CD4-positive, alpha-beta T cell treated with Interleukin-6 for 4 hours (primary cell): Measurements from ENCODE around the gene TBL1XR1.

Experiments used
- DNase-seq: peaks from one replicate; pipeline ENCODE4 v3.0.0-alpha.2; 2020; ENCODE audit warnings: mixed read lengths

The TBL1XR1 gene

DNA sequence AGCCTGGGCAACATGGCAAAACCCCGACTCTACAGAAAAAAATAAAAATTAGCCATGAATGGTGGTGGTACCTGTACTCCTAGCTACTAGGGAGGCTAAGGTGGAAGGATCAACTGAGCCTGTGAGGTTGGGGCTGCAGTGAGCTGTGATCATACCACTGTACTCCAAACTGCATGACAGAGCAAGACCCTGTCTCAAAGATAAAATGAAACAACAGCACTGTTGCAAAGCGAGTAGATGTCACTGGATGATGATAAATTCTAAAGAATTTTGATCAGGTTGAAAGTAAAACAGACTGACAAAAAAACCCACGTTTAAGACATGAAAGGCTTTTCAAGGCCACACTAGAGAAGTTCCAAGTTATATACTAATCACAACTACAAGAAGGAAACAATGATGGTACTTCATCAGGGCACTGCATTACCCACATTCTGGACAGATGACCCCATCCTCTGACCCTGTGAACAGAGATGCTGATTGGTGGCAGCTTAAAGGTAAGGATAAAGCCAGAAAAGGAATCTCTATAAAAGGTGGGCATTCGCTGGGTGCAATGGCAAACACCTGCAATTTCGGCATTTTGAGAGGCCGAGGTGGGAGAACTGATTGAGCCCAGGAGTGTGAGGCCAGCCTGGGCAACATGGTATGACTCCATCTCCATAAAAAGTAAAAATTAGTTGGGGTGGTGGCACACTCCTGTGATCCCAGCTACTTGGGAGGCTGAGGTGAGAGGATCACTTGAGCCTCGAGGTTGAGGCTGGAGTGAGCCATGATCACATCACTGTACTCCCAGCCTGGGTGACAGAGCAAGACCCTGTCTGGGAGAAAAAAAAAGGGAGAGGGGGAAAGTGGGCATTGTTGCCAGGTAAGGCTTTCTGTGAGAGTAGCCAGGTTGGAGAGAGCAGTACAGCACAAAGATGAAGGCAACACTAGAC is 59.2 kb downstream of the TBL1XR1 start:
- no peak for DNase-seq

DNA sequence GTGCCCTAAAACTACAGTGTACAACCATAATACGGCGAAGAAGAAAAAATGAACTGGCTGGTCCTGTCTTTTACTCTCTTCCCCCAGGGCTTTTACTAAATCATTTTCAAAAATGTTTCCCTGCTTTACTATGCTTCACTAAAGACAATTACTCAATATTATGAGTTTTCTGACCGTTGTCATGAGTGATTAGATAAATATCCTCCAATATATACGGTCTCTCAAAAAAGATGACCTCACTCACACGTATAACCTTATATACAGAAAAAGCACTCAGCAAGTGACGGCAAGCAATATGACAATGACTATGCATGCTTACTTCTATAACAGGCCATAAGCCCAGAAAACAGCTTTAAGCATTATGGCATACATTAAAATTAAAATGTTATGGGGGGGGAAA is 60.5 kb downstream of the TBL1XR1 start:
- DNase-seq, result no peak

- DNase-seq, result no peak
These were observed 61.3 kb downstream of the TBL1XR1 start for GRCh38 chr3:177135841-177136492.

DNA sequence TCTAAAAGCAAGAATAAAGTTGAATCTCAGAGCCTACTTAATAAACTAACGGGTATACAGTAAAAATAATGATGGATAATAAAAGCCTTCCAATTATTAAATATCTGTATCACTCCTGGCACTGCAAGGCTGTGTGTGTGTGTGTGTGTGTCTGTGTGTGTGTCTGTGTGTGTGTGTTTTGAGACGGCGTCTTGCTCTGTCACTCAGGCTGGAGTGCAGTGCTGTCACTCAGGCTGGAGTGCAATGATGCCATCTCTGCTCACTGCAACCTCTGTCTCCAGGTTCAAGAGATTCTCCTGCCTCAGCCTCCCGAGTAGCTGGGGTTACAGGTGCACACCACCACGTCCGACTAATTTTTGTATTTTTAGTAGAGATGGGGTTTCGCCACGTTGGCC is 62.5 kb downstream of the TBL1XR1 start:
- DNase-seq, result no peak

DNA sequence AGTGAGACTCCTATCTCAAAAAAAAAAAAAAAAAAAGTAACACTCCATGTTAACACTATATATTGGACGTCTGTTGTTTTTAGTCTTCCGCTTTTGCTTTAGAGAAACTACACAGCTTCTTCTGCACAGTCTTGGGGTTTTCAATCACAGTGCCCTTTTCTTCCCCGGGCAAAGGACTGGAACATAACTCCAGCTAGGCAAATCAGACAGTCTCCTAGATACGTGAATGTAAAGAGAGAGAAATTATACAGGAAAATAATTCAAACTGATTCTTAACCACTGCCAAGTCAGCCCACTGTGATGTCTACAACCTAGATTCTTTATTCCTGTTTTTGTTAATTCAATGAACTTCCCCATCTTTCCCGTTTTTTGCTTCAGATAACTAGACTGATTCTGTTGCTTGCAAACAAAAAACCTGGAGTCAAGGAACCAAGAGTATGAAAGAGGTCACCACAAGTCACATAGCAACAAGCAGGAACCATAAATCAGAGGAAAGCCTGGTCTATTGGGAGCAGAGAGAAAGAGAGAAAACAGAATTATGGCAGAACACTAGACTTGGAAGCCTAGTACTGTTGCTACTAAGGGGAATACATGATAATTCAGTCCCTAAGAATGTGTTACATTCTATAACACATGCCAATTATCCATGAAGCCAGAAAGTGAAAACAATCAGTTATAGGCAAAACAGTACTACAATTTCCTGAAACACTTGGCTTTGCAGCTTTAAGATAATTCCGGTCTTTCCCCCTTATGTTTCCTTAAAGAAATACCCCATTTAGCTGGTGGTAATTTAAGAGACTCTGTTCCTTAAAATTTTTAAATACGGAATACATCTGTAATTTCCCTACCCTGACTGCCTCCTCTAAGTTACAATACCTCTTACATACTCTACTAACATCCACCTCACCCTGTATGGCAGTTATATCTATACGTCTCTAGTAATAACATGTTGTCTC is 63.1 kb downstream of the TBL1XR1 start:
- no peak for DNase-seq

- DNase-seq, result no peak
These were observed 65.2 kb downstream of the TBL1XR1 start for GRCh38 chr3:177131927-177132636.

GRCh38 chr3:177127008-177127407 is 70.3 kb downstream of the TBL1XR1 start:
- no peak for DNase-seq

- DNase-seq, result no peak
These were observed 71.1 kb downstream of the TBL1XR1 start for GRCh38 chr3:177126015-177126773.

DNA sequence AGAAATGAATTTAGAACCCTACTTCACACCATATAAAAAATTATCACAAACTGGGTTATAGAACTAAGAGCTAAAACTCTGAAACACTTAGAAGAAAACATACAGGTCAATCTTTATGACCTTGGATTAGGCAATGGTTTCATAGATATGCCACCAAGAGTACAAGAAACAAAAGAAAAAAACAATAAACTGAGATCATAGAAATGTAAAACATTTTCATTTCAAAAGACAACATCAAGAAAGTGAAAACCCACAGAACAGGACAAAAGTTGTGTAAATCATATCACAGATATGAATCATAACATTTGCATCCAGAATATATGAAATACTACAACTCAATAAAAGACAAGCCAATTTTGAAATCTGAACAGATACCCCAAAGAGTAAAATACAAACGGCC is 72.4 kb downstream of the TBL1XR1 start:
- DNase-seq, result no peak

- DNase-seq, result no peak
These were observed 73.5 kb downstream of the TBL1XR1 start for GRCh38 chr3:177123822-177124221.

DNA sequence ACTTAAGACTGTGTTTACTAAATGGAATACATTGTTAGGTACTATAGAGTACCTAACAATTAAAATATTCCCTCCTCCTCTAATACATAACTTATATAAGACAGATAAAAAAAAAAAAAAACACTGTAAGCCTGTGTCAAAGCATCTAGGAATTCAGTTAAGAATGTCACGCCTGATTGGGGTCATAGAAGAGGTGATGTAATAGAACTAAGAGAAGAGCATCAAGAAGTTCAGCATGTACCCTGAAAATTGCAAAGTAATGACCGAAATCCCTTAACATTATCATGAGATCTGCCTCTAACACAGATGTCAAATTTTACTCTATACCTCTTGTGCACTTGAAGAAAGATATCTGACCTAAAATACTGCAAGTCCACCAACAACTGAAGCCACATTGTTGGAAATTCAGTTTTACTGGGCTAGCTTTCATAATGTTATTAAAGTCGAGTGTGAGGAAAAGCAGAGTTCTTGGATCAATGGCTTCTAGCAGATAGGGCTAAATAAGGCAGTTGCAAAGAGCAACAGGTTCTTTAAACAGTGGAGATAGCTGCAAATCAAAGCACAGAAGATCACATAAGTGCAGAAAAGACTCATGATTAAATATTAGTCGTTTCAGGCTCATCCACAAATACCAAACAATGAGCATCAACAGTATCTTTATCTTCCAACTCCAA is 75.0 kb downstream of the TBL1XR1 start:
- no peak for DNase-seq

DNA sequence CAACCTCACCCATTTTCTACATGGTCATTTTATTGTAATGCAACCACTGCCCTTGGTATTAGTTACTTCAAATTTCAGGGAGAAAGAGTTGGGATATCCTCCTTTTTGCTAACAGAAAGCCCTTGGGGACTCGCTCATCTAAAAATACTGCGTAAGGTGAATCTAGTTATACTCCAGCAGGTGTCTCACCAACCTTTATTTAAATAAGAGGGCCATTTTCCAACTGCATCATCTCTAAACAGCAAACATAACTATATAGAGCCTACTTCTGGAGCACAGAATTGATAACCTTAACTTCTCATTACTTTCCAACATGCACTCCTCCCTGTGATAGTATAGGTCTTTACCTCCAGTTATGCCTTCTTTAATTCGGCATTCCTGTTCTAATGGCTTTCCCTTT is 77.5 kb downstream of the TBL1XR1 start:
- no peak for DNase-seq

DNA sequence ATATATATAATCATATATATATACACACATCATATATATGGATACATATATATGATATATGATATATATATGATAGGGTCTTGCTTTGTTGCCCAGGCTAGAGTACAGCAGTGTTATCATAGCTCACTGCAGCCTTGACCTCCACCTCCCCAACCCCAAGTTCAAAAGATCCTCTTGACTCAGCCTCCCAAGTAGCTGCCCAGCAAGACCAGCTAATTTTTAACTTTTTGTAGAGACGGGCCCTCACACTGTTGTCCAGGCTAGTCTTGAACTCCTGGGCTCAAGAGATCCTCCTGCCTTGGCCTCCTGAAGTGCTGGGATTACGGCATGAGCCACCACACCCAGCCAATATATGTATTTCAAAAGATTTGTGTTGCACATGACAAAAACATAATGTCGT is 83.0 kb downstream of the TBL1XR1 start:
- no peak for DNase-seq

- DNase-seq, result no peak
These were observed 85.7 kb downstream of the TBL1XR1 start for GRCh38 chr3:177111541-177111949.

DNA sequence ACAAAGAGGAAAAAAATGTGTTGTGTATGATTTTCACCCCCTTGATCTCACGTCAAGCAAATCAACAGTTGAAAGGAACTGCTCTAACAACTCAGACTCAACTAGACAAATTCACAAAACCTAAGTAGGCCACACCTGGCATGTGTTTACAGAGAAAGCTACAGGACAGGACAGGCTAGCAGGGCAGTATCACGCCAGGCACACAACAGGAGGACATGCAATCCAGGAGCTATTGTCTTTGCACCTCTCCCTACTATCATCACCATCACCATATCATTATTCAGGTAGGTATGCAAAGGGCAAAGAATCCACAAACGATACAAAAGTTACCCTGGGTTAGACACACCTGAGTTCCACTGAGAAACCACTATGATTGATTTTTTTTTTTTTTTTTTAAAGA is 86.4 kb downstream of the TBL1XR1 start:
- DNase-seq, result no peak

GRCh38 chr3:177110386-177110785 is 86.9 kb downstream of the TBL1XR1 start:
- no peak for DNase-seq

- DNase-seq, result no peak
These were observed 87.5 kb downstream of the TBL1XR1 start for GRCh38 chr3:177109688-177110330.

DNA sequence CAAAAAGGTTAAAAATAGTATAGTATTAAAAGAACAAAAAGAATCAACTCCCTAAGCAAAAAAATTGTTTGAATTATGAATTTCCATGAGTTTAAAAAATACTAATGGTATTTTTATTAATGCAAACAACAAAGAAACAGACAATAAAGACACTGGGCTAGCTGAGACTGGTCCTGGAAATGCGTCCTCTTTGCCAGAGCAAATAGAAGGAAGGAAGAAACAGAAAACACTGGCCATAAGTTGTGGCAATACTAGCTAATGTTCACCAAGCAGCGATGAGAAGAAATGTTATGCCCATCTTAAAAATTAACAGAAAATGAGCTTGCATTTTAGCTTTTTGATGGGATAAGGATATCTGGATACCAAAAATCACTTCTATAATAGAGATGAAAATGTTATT is 88.6 kb downstream of the TBL1XR1 start:
- no peak for DNase-seq

- DNase-seq, result no peak
These were observed 89.6 kb downstream of the TBL1XR1 start for GRCh38 chr3:177107461-177108239.

DNA sequence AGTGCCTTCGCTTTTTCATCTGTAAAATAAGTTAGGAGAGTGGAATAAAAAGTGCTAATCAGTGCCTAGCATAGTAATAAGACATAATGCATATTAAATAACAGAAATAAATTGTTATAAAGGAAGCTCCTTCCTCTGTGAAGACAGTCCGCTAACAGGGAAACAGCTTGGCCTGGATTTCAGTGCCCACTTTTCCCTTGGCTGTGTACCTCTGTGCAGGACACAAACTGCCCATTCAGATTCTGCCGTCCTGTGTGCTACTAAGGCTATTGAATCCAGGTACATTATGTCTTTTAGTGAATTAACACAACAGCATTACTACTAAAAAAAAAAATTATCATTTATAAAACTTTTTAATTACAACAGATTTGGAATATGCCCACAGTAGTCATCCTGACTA is 90.7 kb downstream of the TBL1XR1 start:
- no peak for DNase-seq
